HEK293T (cell line): ENCODE measurements around the gene INHBC.

Experiments used
- CTCF ChIA-PET: fragments of 350-600 bp; formaldehyde crosslinking; extraction: SDS; loops from one replicate; lab custom pipeline; 2021; ENCODE audit warnings: antibody characterized with exemption, inconsistent platforms; lab: Yijun Ruan, JAX
- POLR2A ChIA-PET: fragments of 350-600 bp; formaldehyde crosslinking; extraction: SDS; loops from one replicate; lab custom pipeline; 2020; ENCODE audit warnings: antibody characterized with exemption, inconsistent platforms; lab: Yijun Ruan, JAX
- DNase-seq: peaks from one replicate; pipeline ENCODE4 v3.0.0; 2012; ENCODE audit warnings: mixed read lengths; ENCODE audit errors: extremely low spot score
- ARNT ChIP-seq: fragments of 450-650 bp; IDR thresholded peaks from 2 replicates; pipeline ENCODE4 v1.6.1; 2017; ENCODE audit warnings: mild to moderate bottlenecking
- BHLHE40 ChIP-seq: fragments of 450-650 bp; IDR thresholded peaks from 2 replicates; pipeline ENCODE4 v1.6.1; 2016; ENCODE audit warnings: mild to moderate bottlenecking, moderate library complexity, borderline replicate concordance
- CTBP1 ChIP-seq: fragments of 450-650 bp; IDR thresholded peaks from 2 replicates; pipeline ENCODE4 v1.6.1; 2016; ENCODE audit warnings: borderline replicate concordance
- ELF4 ChIP-seq: fragments of 450-650 bp; IDR thresholded peaks from 2 replicates; pipeline ENCODE4 v1.6.1; 2017; ENCODE audit warnings: antibody characterized with exemption
- FOXA1 ChIP-seq: fragments of 450-650 bp; IDR thresholded peaks from 2 replicates; pipeline ENCODE4 v1.6.1; 2016; ENCODE audit warnings: mild to moderate bottlenecking
- FOXK2 ChIP-seq: fragments of 450-650 bp; IDR thresholded peaks from 2 replicates; pipeline ENCODE4 v1.6.1; 2016; ENCODE audit warnings: mild to moderate bottlenecking
- FOXM1 ChIP-seq: fragments of 450-650 bp; IDR thresholded peaks from 2 replicates; pipeline ENCODE4 v1.6.1; 2017; ENCODE audit warnings: mild to moderate bottlenecking, borderline replicate concordance
- HDGF ChIP-seq: fragments of 450-650 bp; IDR thresholded peaks from 2 replicates; pipeline ENCODE4 v1.6.1; 2017; ENCODE audit warnings: antibody characterized with exemption, borderline replicate concordance
- L3MBTL2 ChIP-seq: fragments of 450-650 bp; conservative IDR thresholded peaks from 2 replicates; pipeline ENCODE4 v1.6.1; 2016; ENCODE audit warnings: mild to moderate bottlenecking
- LEF1 ChIP-seq: fragments of 450-650 bp; IDR thresholded peaks from 2 replicates; pipeline ENCODE4 v1.6.1; 2017; ENCODE audit warnings: mild to moderate bottlenecking, borderline replicate concordance
- NFRKB ChIP-seq: fragments of 450-650 bp; IDR thresholded peaks from 2 replicates; pipeline ENCODE4 v1.6.1; 2016; ENCODE audit warnings: mild to moderate bottlenecking, moderate library complexity
- SP1 ChIP-seq: fragments of 450-650 bp; IDR thresholded peaks from 2 replicates; pipeline ENCODE4 v1.6.1; 2017
- SUZ12 ChIP-seq: fragments of 450-650 bp; IDR thresholded peaks from 2 replicates; pipeline ENCODE4 v1.6.1; 2016; ENCODE audit warnings: mild to moderate bottlenecking
- TARDBP ChIP-seq: fragments of 450-650 bp; IDR thresholded peaks from 2 replicates; pipeline ENCODE4 v1.6.1; 2016
- ZNF384 ChIP-seq: fragments of 450-650 bp; IDR thresholded peaks from 2 replicates; pipeline ENCODE4 v1.6.1; 2016
- TF ChIP-seq, protein P1 (sequence below): fragments of 450-650 bp; IDR thresholded peaks from 2 replicates; pipeline ENCODE4 v1.6.1; 2016

Gene INHBC

DNA sequence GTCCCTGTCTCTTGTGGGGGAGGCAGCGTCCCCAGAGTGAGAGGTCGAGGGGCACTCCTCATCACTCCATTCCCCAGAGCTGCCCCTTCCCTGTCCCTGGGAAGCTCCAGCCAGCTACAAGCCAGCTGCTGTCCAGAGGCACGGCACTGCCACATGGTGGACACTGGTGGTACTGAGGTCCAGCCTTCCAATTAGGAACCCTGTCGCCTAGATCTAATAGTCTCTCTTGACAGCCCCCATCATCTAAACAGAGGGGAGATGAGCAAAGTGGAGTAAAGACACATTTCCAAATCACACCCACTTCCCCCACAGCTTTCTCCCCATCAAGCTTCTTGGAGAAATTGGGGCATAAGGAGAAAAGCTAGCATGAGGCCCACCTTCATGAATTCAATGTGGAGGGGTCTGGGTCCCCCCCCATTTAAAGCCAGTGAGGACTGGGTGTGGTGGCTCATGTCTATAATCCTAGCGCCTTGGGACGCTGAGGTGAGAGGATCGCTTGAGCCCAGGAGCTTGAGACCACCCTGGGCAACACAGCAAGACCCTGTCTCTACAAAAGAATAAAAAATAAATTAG is 18.4 kb downstream of the INHBC start:
- CTCF ChIA-PET = interaction anchor here (0.7 to 2.6 kb wide), 29 partner anchors 8 to 240 kb away, joined by 3 to 34 read pairs (median 4); no protein-coding TSS in a partner anchor
- DNase-seq = peak; percentile 77
- POLR2A ChIA-PET = interaction anchor here (0.6 to 3.5 kb wide), 16 partner anchors 8 to 223 kb away, joined by 3 to 23 read pairs (median 5); partner anchors contain the start of genes INHBC, SHMT2 and STAC3

GRCh38 chr12:57454213-57454565 is 19.6 kb downstream of the INHBC start:
- POLR2A ChIA-PET = interaction anchor here (0.6 to 3.5 kb wide), 14 partner anchors 9 to 738 kb away, joined by 3 to 27 read pairs (median 8); partner anchors contain the start of genes SHMT2 and STAC3
- no peak for TF ChIP-seq SUZ12
- no peak for TF ChIP-seq HDGF
- no peak for TF ChIP-seq LEF1
- no peak for TF ChIP-seq FOXM1
- TF ChIP-seq, protein P1, sequence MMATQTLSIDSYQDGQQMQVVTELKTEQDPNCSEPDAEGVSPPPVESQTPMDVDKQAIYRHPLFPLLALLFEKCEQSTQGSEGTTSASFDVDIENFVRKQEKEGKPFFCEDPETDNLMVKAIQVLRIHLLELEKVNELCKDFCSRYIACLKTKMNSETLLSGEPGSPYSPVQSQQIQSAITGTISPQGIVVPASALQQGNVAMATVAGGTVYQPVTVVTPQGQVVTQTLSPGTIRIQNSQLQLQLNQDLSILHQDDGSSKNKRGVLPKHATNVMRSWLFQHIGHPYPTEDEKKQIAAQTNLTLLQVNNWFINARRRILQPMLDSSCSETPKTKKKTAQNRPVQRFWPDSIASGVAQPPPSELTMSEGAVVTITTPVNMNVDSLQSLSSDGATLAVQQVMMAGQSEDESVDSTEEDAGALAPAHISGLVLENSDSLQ = no peak
- TF ChIP-seq NFRKB = no peak
- TF ChIP-seq TARDBP = no peak
- TF ChIP-seq ZNF384 = no peak
- no peak for TF ChIP-seq ARNT
- TF ChIP-seq CTBP1 = no peak
- TF ChIP-seq L3MBTL2 = no peak
- TF ChIP-seq FOXK2 = no peak
- TF ChIP-seq ELF4 = no peak
- TF ChIP-seq BHLHE40 = no peak
- TF ChIP-seq SP1 = no peak
- TF ChIP-seq FOXA1 = no peak
- CTCF ChIA-PET = interaction anchor here (2.2 to 2.6 kb wide), 2 partner anchors 154 to 192 kb away, joined by 15 to 16 read pairs; no protein-coding TSS in a partner anchor
- DNase-seq = no peak

More for the DNA sequence above, 18.4 kb downstream of the INHBC start:
- TF ChIP-seq CTBP1 (no peak), ARNT (no peak), FOXA1 (no peak), SP1 (no peak), ELF4 (no peak), ZNF384 (no peak), NFRKB (no peak), FOXM1 (no peak), L3MBTL2 (no peak), LEF1 (no peak), BHLHE40 (no peak), HDGF (no peak), FOXK2 (no peak)
- TF ChIP-seq, protein P1 = no peak

- no peak for TF ChIP-seq LEF1
- TF ChIP-seq, protein P1 = peak; percentile 98
- DNase-seq = no peak
- ChIA-PET POLR2A (interaction anchor here (0.6 to 3.5 kb wide), 32 partner anchors 8 to 1339 kb away, joined by 3 to 27 read pairs (median 5); partner anchors contain the start of genes DCTN2, DDIT3, INHBC and MARS1), CTCF (interaction anchor here (0.6 to 2.2 kb wide), 10 partner anchors 10 to 212 kb away, joined by 3 to 15 read pairs (median 4); no protein-coding TSS in a partner anchor)
These were observed 20.2 kb downstream of the INHBC start, which contains the start of gene INHBE for GRCh38 chr12:57454566-57455373. TSS of gene INHBE (plus strand) at chr12:57455307. CDS start at chr12:57455537, 230 bp downstream.

GRCh38 chr12:57455374-57456144 is 21.0 kb downstream of the INHBC start:
- POLR2A ChIA-PET = interaction anchor here (0.6 to 3.5 kb wide), 36 partner anchors 8 to 1340 kb away, joined by 3 to 27 read pairs (median 5); partner anchors contain the start of genes DCTN2, DDIT3, INHBC and MARS1
- CTCF ChIA-PET = interaction anchor here (0.6 to 2.2 kb wide), 15 partner anchors 11 to 216 kb away, joined by 3 to 15 read pairs (median 3); no protein-coding TSS in a partner anchor
- DNase-seq = no peak
- TF ChIP-seq, protein P1 = no peak
- TF ChIP-seq ZNF384 (no peak), SUZ12 (no peak), BHLHE40 (no peak), ARNT (no peak), FOXA1 (no peak), LEF1 (no peak), NFRKB (no peak), SP1 (no peak), CTBP1 (no peak), L3MBTL2 (no peak), HDGF (no peak), FOXM1 (no peak), TARDBP (no peak), FOXK2 (no peak), ELF4 (no peak)
